ENCODE data around the gene KCNK3.

Gene KCNK3

DNA sequence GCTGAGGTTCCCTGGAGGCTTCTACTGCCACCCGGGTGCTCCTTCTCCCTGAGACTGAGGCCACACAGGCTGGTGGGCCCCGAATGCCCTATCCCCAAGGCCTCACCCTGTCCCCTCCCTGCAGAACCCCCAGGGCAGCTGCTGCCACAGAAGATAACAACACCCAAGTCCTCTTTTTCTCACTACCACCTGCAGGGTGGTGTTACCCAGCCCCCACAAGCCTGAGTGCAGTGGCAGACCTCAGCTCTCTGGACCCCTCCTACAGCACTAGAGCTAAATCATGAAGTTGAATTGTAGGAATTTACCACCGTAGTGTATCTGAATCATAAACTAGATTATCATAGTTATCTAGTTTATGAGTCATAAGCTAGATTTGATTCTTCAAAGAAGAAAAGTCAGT, 86.0 kb downstream of the KCNK3 start:
- CTCF ChIA-PET: interaction anchor here (0.7 to 0.9 kb wide), 2 partner anchors 9 to 201 kb away, joined by 3 read pairs; no protein-coding TSS in a partner anchor
- Histone ChIP-seq H3K4me1 (ENCODE audit: control extremely low read depth in 1 of 4, control insufficient read depth in 4 of 4, insufficient read depth in 4 of 4, low read length in 3 of 4) (peaks cover 0 to 2% (median 0%) of the 10 kb centered on the region in 4 experiments), H3K36me3 (ENCODE audit: control insufficient read depth in 4 of 4, insufficient read depth in 4 of 4, low read length in 3 of 4) (peaks cover 0 to 54% (median 36%) of the 10 kb centered on the region in 4 experiments), H3K4me3 (ENCODE audit: control insufficient read depth in 1 of 7, extremely low read depth in 1 of 7, insufficient read depth in 4 of 7, low read depth in 2 of 7, low read length in 6 of 7) (no peak overlapping the region), H3K9me3 (ENCODE audit: control extremely low read depth in 1 of 5, control insufficient read depth in 4 of 5, insufficient read depth in 2 of 5, low read depth in 1 of 5, low read length in 4 of 5) (peaks cover 0 to 8% (median 0%) of the 10 kb centered on the region in 5 experiments), H3K27me3 (replicated peaks in 2 of 5; ENCODE audit: control insufficient read depth in 4 of 5, insufficient read depth in 5 of 5, low read length in 4 of 5) (no peaks in the 10 kb centered on the region), H3K27ac (ENCODE audit: insufficient read depth in 1 of 2, low read depth in 1 of 2, low read length in 2 of 2, poor library complexity in 1 of 2, severe bottlenecking in 2 of 2) (no peak overlapping the region)
- POLR2A ChIA-PET: no interaction called here
- 100% methylated on average over 2 of the region's 3 CpGs for WGBS (ENCODE audit: insufficient coverage)
- DNase-seq: no peak

DNA sequence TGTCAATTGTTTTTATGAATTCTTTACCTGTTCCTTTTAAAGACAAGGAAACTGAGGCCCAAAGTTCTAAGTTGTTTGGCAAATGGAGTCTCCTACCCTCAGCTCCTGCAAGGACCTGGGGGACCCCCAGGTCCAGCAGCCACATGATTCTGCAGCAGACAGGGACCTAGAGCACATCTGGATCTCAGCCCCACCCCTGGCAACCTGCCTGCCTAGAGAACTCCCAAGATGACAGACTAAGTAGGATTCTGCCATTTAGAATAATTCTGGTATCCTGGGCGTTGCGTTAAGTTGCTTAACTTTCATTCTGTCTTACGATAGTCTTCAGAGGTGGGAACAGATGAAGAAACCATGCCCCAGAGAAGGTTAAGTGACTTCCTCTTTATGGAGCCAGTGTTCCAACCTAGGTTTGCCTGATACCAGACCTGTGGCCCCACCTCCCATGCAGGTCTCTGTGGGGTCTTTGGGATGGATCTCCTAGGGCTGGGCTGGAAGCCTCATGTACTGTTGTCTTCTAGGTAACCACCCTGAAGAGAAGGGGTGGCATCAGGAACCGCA, 87.8 kb downstream of the KCNK3 start:
- ChIA-PET CTCF (interaction anchor here (1.2 kb wide), 1 partner anchor 9 kb away, joined by 3 read pairs; no protein-coding TSS in a partner anchor), POLR2A (no interaction called here)
- peaks cover 0 to 8% (median 0%) of the 10 kb centered on the region in 5 experiments for H3K9me3 ChIP-seq (ENCODE audit: control extremely low read depth in 1 of 5, control insufficient read depth in 4 of 5, insufficient read depth in 2 of 5, low read depth in 1 of 5, low read length in 4 of 5)
- H3K27ac ChIP-seq (ENCODE audit: insufficient read depth in 1 of 2, low read depth in 1 of 2, low read length in 2 of 2, poor library complexity in 1 of 2, severe bottlenecking in 2 of 2): no peak overlapping the region
- peaks cover 0 to 40% (median 31%) of the 10 kb centered on the region in 4 experiments for H3K36me3 ChIP-seq (ENCODE audit: control insufficient read depth in 4 of 4, insufficient read depth in 4 of 4, low read length in 3 of 4)
- no peak overlapping the region for H3K4me3 ChIP-seq (ENCODE audit: control insufficient read depth in 1 of 7, extremely low read depth in 1 of 7, insufficient read depth in 4 of 7, low read depth in 2 of 7, low read length in 6 of 7)
- H3K27me3 ChIP-seq (replicated peaks in 2 of 5; ENCODE audit: control insufficient read depth in 4 of 5, insufficient read depth in 5 of 5, low read length in 4 of 5): no peaks in the 10 kb centered on the region
- DNase-seq: no peak
- WGBS (ENCODE audit: insufficient coverage): 97% methylated on average over 4 of the region's 4 CpGs
- H3K4me1 ChIP-seq (ENCODE audit: control extremely low read depth in 1 of 4, control insufficient read depth in 4 of 4, insufficient read depth in 4 of 4, low read length in 3 of 4): peaks cover 3 to 7% (median 6%) of the 10 kb centered on the region in 4 experiments

All from common myeloid progenitor, CD34-positive (primary cell).